ENCODE data around the gene PIGZ. TPM values are rescaled to one million over a fixed set of nuclear protein-coding genes. Genes with fewer than 3 reads are reported as not detected.

Gene PIGZ
- total RNA-seq, 1 experiment from 2014 or later, result 0.15 TPM

GRCh38 chr3:196969134-196969659, 564 bp upstream of the PIGZ start:
- Histone ChIP-seq H3K14ac (ENCODE audit: insufficient read depth, low read length) (no peak overlapping the region), H2BK12ac (ENCODE audit: insufficient read length, low read depth, low read length) (no peak overlapping the region), H2BK15ac (ENCODE audit: low read depth, low read length) (no peak overlapping the region), H3K23ac (ENCODE audit: insufficient read length, low read depth, low read length) (no peak overlapping the region), H3K27ac (ENCODE audit: insufficient read length, low read depth, low read length) (no peak overlapping the region), H2AK5ac (ENCODE audit: insufficient read length, low read length) (no peak overlapping the region), H4K5ac (ENCODE audit: insufficient read length, low read depth, low read length) (no peak overlapping the region), H2BK5ac (ENCODE audit: insufficient read length, low read length) (no peak overlapping the region), H3T11ph (ENCODE audit: low read length) (no peak overlapping the region), H4K91ac (ENCODE audit: insufficient read length, low read depth, low read length) (no peak overlapping the region), H3K79me1 (ENCODE audit: insufficient read depth, low read depth, low read length, poor library complexity, severe bottlenecking) (no peaks in the 10 kb centered on the region), H3K4me1 (ENCODE audit: insufficient read depth, low read length) (no peaks in the 10 kb centered on the region), H2BK20ac (ENCODE audit: low read depth, low read length, poor library complexity, severe bottlenecking) (no peak overlapping the region), H3K23me2 (ENCODE audit: insufficient read length, low read depth, low read length, poor library complexity, severe bottlenecking) (no peaks in the 10 kb centered on the region), H4K20me1 (ENCODE audit: control insufficient read depth, insufficient read depth, insufficient read length) (no peaks in the 10 kb centered on the region), H3K9ac (ENCODE audit: extremely low read depth, insufficient read length, low read length) (no peak overlapping the region), H2BK120ac (ENCODE audit: low read depth, low read length, poor library complexity, severe bottlenecking) (no peak overlapping the region), H4K8ac (replicated peaks; ENCODE audit: insufficient read length, low read depth, low read length) (no peak overlapping the region), H3K56ac (ENCODE audit: insufficient read length, low read depth, low read length) (no peak overlapping the region), H3K27me3 (ENCODE audit: insufficient read depth, low read length) (peaks cover 41% of the 10 kb centered on the region), H3K4ac (ENCODE audit: low read depth, low read length) (no peak overlapping the region), H3K79me2 (ENCODE audit: insufficient read depth, low read length) (no peaks in the 10 kb centered on the region), H2AFZ (ENCODE audit: low read length) (no peak overlapping the region), H3K4me2 (ENCODE audit: insufficient read depth, insufficient read length, low read length) (peak overlapping the region; percentile 3), H3K9me3 (ENCODE audit: control insufficient read depth, low read depth, low read length) (peaks cover 3% of the 10 kb centered on the region), H3K18ac (ENCODE audit: insufficient read length, low read depth, low read length) (no peak overlapping the region)
- no peak overlapping the region for H3K27ac Mint-ChIP-seq
- peaks cover 3 to 13% of the 10 kb centered on the region in 2 experiments; a peak in 3 of 4 replicates for H3K4me1 Mint-ChIP-seq
- peaks cover 11 to 17% of the 10 kb centered on the region in 2 experiments for H3K9me3 Mint-ChIP-seq
- no peak for TF ChIP-seq CTCF (conservative IDR thresholded peaks at IDR 0.05)
- no CpG with 5 or more reads among the region's 72 CpGs for WGBS (ENCODE audit: extremely low coverage, insufficient read length, low lambda C conversion rate)
- DNase-seq, result no peak
- peaks cover 0 to 8% (median 4%) of the 10 kb centered on the region in 3 experiments; a peak in 2 of 7 replicates for H3K36me3 Mint-ChIP-seq (ENCODE audit: insufficient read depth in 1 of 3, low read depth in 3 of 3)
- H3K4me3 Mint-ChIP-seq, result peak overlapping the region; percentile 52 to 73; a peak in 4 of 5 replicates
- H3K27me3 Mint-ChIP-seq (ENCODE audit: low read depth), result peaks cover 74% of the 10 kb centered on the region
